Transverse colon (tissue), 4 donors: ENCODE measurements around the gene EPHB6. TPM values are rescaled to one million over a fixed set of nuclear protein-coding genes. Genes with fewer than 3 reads are reported as not detected.
A peak's percentile ranks its signal among the peaks of the same experiment; 100 is the strongest.

ENCODE experiments used
- DNase-seq: peaks from one replicate; pipeline ENCODE4 v3.0.0-alpha.2; 2019
- H3K27ac ChIP-seq, 4 donors: fragments of 200-600 bp; sonication (generic); 2 replicates each; pipeline ENCODE4 v1.5.1; 2016 to 2018; ENCODE audit warnings: inconsistent platforms in 4 of 4
- H3K27me3 ChIP-seq: fragments of 200-600 bp; sonication (generic); 2 replicates; pipeline ENCODE4 v1.5.1; 2017; ENCODE audit warnings: inconsistent platforms
- H3K36me3 ChIP-seq, 4 donors: fragments of 200-600 bp; sonication (generic); 2 replicates each; pipeline ENCODE4 v1.5.1; 2017 to 2019; ENCODE audit warnings: inconsistent platforms in 4 of 4
- H3K4me1 ChIP-seq, 4 donors: fragments of 200-600 bp; sonication (generic); 2 replicates each; pipeline ENCODE4 v1.5.1; 2017 to 2020; ENCODE audit warnings: inconsistent platforms in 4 of 4
- H3K4me3 ChIP-seq, 4 donors: fragments of 200-600 bp; sonication (generic); 1 replicate in 1 of 4; 2 replicates in 3 of 4; pipeline versions ENCODE4 v1.5.1 to v1.6.1; 2017 to 2019; ENCODE audit warnings: inconsistent platforms in 4 of 4
- H3K9me3 ChIP-seq, 2 donors: fragments of 200-600 bp; sonication (generic); 2 replicates each; pipeline ENCODE4 v1.5.1; 2017 to 2019; ENCODE audit warnings: inconsistent platforms in 2 of 2
- EP300 ChIP-seq: sonication (generic); formaldehyde crosslinking; IDR thresholded peaks from one replicate; pipeline ENCODE4 v1.6.1; 2017; ENCODE audit warnings: antibody characterized with exemption, low read depth
- POLR2A ChIP-seq: fragments of 450-650 bp; IDR thresholded peaks from one replicate; pipeline ENCODE4 v1.6.1; 2016; ENCODE audit warnings: antibody characterized with exemption, mild to moderate bottlenecking, moderate library complexity
- POLR2AphosphoS5 ChIP-seq, 3 donors: sonication (generic); formaldehyde crosslinking; IDR thresholded peaks; one replicate each; pipeline ENCODE4 v1.6.1; 2016; ENCODE audit warnings: antibody characterized with exemption in 3 of 3
- WGBS, 2 donors: methylation state at CpG; one replicate each; pipeline ENCODE4 v1.1.5; 2018; ENCODE audit warnings: low coverage in 1 of 2; 5-methylcytosine and 5-hydroxymethylcytosine counted together
- in situ Hi-C, 4 donors: fragments of 200-750 bp; cut with MboI; loops; one replicate each; pipeline versions ENCODE4 v1.15.0 to v1.15.1; 2017; ENCODE audit warnings: low sequenced_read_pairs in 3 of 4, low pct_ligation_motif_present in 1 of 4, low pct_unique_long_range_greater_than_20kb in 1 of 4
- intact Hi-C: fragments of 100-400 bp; cut with DNase I; formaldehyde crosslinking; loops from one replicate; pipeline ENCODE4 v1.15.1; 2023; ENCODE audit warnings: low total_unique reads
- total RNA-seq, 4 donors: library from RNA; depleted of rRNA; stranded (reverse); fragments of >200 nt; gene quantifications; one replicate each; pipeline ENCODE4 v1.1.0, GENCODE V29; 2016
- TF ChIP-seq, protein P1 (sequence below), 5 experiments: fragments of 200-600 bp in 3 of 5; fragments of 450-650 bp in 2 of 5; sonication (generic) in 3 of 5; IDR thresholded peaks; 1 replicate in 2 of 5; 2 replicates in 3 of 5; pipeline ENCODE4 v1.5.1; 2016 to 2017; ENCODE audit warnings: antibody characterized with exemption in 5 of 5, inconsistent platforms in 3 of 5, mild to moderate bottlenecking in 2 of 5, moderate library complexity in 1 of 5

Gene EPHB6
- total RNA-seq, 4 donors from 2014 or later, result 2.9 to 10.2 (median 4.5) TPM

DNA sequence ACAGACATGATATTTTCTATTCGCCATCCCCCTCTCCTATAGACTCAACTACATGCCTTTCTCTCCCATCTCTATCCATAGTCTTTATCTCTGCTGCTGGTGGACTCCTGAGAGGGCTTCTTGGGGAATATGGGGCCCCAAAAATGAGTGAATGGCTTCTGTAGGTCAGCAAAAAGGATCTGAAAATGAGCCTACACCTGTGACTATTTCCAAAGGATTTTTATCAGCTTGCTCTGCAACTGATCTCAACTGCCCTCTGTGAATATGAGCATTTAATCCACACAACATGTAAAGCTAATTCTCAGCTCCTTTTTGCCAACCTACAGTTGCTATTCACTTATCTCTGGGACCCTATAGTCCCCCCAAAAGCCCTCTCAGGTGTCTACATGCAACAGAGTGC lies 47.9 kb upstream of the EPHB6 start:
- Histone ChIP-seq H3K27me3 (peaks cover 3% of the 10 kb centered on the region), H3K27ac (peak overlapping the region; percentile 35 to 65 (median 48)), H3K36me3 (no peaks in the 10 kb centered on the region), H3K4me1 (no peaks in the 10 kb centered on the region), H3K9me3 (no peaks in the 10 kb centered on the region), H3K4me3 (no peak overlapping the region)
- DNase-seq, result no peak
- TF ChIP-seq EP300, result no peak
- TF ChIP-seq, protein P1, sequence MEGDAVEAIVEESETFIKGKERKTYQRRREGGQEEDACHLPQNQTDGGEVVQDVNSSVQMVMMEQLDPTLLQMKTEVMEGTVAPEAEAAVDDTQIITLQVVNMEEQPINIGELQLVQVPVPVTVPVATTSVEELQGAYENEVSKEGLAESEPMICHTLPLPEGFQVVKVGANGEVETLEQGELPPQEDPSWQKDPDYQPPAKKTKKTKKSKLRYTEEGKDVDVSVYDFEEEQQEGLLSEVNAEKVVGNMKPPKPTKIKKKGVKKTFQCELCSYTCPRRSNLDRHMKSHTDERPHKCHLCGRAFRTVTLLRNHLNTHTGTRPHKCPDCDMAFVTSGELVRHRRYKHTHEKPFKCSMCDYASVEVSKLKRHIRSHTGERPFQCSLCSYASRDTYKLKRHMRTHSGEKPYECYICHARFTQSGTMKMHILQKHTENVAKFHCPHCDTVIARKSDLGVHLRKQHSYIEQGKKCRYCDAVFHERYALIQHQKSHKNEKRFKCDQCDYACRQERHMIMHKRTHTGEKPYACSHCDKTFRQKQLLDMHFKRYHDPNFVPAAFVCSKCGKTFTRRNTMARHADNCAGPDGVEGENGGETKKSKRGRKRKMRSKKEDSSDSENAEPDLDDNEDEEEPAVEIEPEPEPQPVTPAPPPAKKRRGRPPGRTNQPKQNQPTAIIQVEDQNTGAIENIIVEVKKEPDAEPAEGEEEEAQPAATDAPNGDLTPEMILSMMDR (IDR thresholded peaks at IDR 0.05), result no peak
- no peak for TF ChIP-seq POLR2A
- 93% methylated on average over 1 of the region's 1 CpG; no CpG with 5 or more reads in 1 of the 2 donors for WGBS, 2 donors
- in situ Hi-C loops, result no loop called here
- intact Hi-C loops, result loop anchor here (10.0 kb wide), 1 partner anchor 1048 kb away; no protein-coding TSS in a partner anchor

DNA sequence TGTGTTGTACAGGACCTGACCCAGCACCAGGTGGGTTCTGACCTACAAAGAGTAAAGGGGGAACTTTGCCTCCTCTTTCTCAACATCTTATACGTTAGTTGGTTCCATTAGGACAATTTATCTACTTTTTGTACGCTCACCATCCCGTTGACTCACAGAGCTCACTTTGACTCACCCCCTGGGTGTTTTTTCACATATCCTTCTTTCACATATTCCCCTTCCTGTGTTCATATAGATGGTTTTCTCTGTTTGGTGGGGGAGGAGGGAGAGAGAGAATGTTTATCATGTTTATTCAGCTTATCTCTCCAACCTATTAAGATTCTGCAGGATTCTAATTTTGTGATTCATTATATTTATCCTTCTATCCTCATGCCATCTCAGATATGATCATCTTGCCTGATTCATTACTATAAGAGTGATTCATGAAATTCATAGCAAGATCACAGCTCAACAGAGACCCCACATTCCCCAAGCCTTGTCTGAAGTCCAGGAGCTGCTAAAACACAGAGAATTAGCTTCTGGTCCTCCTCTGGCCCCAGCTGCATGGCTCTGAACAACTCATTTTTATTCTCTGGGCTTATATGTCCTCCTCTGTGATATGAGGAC lies 46.9 kb upstream of the EPHB6 start:
- H3K4me1 ChIP-seq, result no peaks in the 10 kb centered on the region
- WGBS, 2 donors, result 52 to 58% methylated on average over 3 of the region's 3 CpGs
- in situ Hi-C loops, result no loop called here
- no peak overlapping the region for H3K4me3 ChIP-seq
- TF ChIP-seq, protein P1 (IDR thresholded peaks at IDR 0.05), result no peak
- TF ChIP-seq POLR2AphosphoS5 (IDR thresholded peaks at IDR 0.05), result no peak
- TF ChIP-seq POLR2A, result no peak
- no peak for TF ChIP-seq EP300
- peak overlapping the region; percentile 35 to 65 (median 48) for H3K27ac ChIP-seq
- intact Hi-C loops, result loop anchor here (10.0 kb wide), 1 partner anchor 1047 kb away; no protein-coding TSS in a partner anchor
- peaks cover 3% of the 10 kb centered on the region for H3K27me3 ChIP-seq
- DNase-seq, result no peak
- no peaks in the 10 kb centered on the region for H3K36me3 ChIP-seq
- H3K9me3 ChIP-seq, result no peaks in the 10 kb centered on the region

DNA sequence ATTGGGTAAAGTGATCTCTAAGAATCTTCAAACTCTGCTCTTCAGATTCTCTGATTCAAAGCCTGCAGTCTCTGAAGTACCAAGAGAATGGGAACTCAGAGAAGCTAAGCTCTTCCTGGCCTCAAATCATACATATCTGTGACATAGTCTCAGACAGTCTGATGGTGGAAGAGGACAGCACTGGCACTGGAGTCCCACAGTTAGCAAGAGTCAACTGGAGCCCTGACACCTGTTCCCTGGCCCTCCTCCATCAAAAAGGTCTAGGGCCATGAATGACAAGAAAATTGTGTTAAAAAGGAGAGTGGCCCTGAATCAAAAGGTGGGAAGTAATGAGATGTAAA lies 46.4 kb upstream of the EPHB6 start:
- Histone ChIP-seq H3K9me3 (no peaks in the 10 kb centered on the region), H3K36me3 (no peaks in the 10 kb centered on the region), H3K4me1 (no peaks in the 10 kb centered on the region), H3K27ac (peak overlapping the region; percentile 35 to 65 (median 44)), H3K4me3 (no peak overlapping the region), H3K27me3 (peaks cover 6% of the 10 kb centered on the region)
- no peak for DNase-seq
- in situ Hi-C loops (no loop called here), intact Hi-C loops (loop anchor here (10.0 kb wide), 1 partner anchor 1046 kb away; no protein-coding TSS in a partner anchor)
- TF ChIP-seq POLR2A (peak; percentile 53), EP300 (no peak)

DNA sequence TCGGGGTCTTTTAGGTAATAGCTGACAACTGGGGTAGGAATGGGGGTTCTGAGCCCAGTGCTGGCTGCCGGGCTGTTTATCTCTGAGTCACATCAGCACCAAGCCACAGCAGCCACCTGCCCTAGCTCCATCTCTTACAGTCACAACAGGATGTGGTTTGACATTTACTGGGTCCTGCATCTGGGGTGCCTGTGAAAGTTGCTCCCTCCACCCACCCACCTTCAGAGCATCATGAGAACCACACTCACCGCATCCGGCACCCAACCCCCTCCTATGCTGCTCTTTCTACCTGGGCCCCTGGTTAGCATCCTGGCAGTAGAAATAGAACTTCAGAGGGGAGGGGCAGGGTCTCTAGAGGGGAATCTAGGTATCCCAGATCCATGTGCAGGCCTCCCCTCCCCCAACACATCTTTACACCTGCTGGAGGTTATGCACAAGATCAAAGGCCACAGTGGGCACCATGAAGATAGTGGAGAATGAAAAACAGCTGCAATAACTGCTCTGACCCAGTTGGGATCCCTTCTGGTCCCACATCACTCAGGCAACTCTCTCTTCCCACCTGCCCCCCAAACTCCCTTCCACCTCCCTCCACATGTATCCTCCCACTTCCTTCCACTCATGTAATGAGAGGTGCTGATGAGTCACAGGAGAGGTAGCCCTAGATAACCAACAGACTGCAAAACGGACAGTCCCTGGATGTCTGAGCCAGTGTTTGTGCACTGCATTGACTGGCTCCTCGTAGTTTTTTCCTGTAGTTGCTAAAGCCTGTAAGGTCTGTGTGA lies 45.9 kb upstream of the EPHB6 start:
- peak; percentile 77 for DNase-seq
- H3K9me3 ChIP-seq, result no peaks in the 10 kb centered on the region
- H3K4me3 ChIP-seq, result no peak overlapping the region
- peak overlapping the region; percentile 40 to 65 (median 45) for H3K27ac ChIP-seq
- peaks cover 11% of the 10 kb centered on the region for H3K27me3 ChIP-seq
- 52% methylated on average over 6 of the region's 6 CpGs; no CpG with 5 or more reads in 1 of the 2 donors for WGBS, 2 donors
- TF ChIP-seq POLR2A (no peak), EP300 (no peak), POLR2AphosphoS5 (IDR thresholded peaks at IDR 0.05) (no peak)
- TF ChIP-seq, protein P1 (IDR thresholded peaks at IDR 0.05), result no peak
- no peaks in the 10 kb centered on the region for H3K4me1 ChIP-seq
- intact Hi-C loops (loop anchor here (10.0 kb wide), 1 partner anchor 1046 kb away; no protein-coding TSS in a partner anchor), in situ Hi-C loops (no loop called here)
- no peaks in the 10 kb centered on the region for H3K36me3 ChIP-seq
